Activated CD8-positive, alpha-beta memory T cell treated with anti-CD3 and anti-CD28 coated beads, Interleukin-2, amount 50 U/mL, for 4 hours (primary cell): ENCODE measurements around the gene ADCY1.

Source experiments
- DNase-seq: peaks from one replicate; pipeline ENCODE4 v3.0.0-alpha.2; 2020

Gene ADCY1

GRCh38 chr7:45698303-45699014 lies 124.3 kb downstream of the ADCY1 start:
- DNase-seq: no peak

- DNase-seq: no peak
Observed at GRCh38 chr7:45699015-45699309, 124.8 kb downstream of the ADCY1 start.

- DNase-seq: no peak
Observed at GRCh38 chr7:45699726-45700390, 125.7 kb downstream of the ADCY1 start.

- DNase-seq: no peak
Observed at GRCh38 chr7:45700556-45700955, 126.4 kb downstream of the ADCY1 start.

- DNase-seq: no peak
Observed at GRCh38 chr7:45701701-45702510, 127.7 kb downstream of the ADCY1 start.

GRCh38 chr7:45702751-45703150 lies 128.6 kb downstream of the ADCY1 start:
- no peak for DNase-seq

GRCh38 chr7:45703373-45703821 lies 129.2 kb downstream of the ADCY1 start:
- no peak for DNase-seq

- no peak for DNase-seq
Observed at GRCh38 chr7:45703911-45704682, 129.9 kb downstream of the ADCY1 start.

GRCh38 chr7:45704683-45705016 lies 130.5 kb downstream of the ADCY1 start:
- no peak for DNase-seq

GRCh38 chr7:45708046-45708950 lies 134.1 kb downstream of the ADCY1 start:
- no peak for DNase-seq

- DNase-seq: no peak
Observed at GRCh38 chr7:45709168-45710042, 135.2 kb downstream of the ADCY1 start.

GRCh38 chr7:45710271-45711160 lies 136.3 kb downstream of the ADCY1 start:
- DNase-seq: no peak

GRCh38 chr7:45711161-45711490 lies 137.0 kb downstream of the ADCY1 start:
- DNase-seq: no peak

GRCh38 chr7:45712057-45712689 lies 138.0 kb downstream of the ADCY1 start:
- DNase-seq: no peak

- no peak for DNase-seq
Observed at GRCh38 chr7:45712872-45713668, 138.9 kb downstream of the ADCY1 start.

- no peak for DNase-seq
Observed at GRCh38 chr7:45713669-45714520, 139.7 kb downstream of the ADCY1 start.

GRCh38 chr7:45714521-45714820 lies 140.3 kb downstream of the ADCY1 start:
- DNase-seq: no peak
